Endodermal cell (in vitro differentiated cells): ENCODE measurements around the gene RNLS. TPM values are rescaled to one million over a fixed set of nuclear protein-coding genes. Genes with fewer than 3 reads are reported as not detected.

Source experiments
- DNase-seq: peaks from one replicate; pipeline ENCODE4 v3.0.0-alpha.2; 2017
- H3K27ac ChIP-seq: 2 replicates; pipeline ENCODE4 v1.5.1; 2013; ENCODE audit warnings: mild to moderate bottlenecking, low read depth, low read length, moderate library complexity
- H3K27me3 ChIP-seq: 2 replicates; pipeline ENCODE4 v1.6.1; 2013; ENCODE audit warnings: mild to moderate bottlenecking, low read length, moderate library complexity; ENCODE audit not compliant: insufficient read depth, control insufficient read depth, poor library complexity, severe bottlenecking
- H3K36me3 ChIP-seq: 2 replicates; pipeline ENCODE4 v1.7.0; 2013; ENCODE audit warnings: mild to moderate bottlenecking, low read length, moderate library complexity; ENCODE audit not compliant: control insufficient read depth, insufficient read depth
- H3K4me1 ChIP-seq: one replicate; pipeline ENCODE4 v1.7.0; 2013; ENCODE audit warnings: low read length; ENCODE audit not compliant: control insufficient read depth, insufficient read depth
- H3K4me3 ChIP-seq: 2 replicates; pipeline ENCODE4 v1.5.1; 2013; ENCODE audit warnings: mild to moderate bottlenecking, low read length, moderate library complexity
- H3K9ac ChIP-seq: 2 replicates; pipeline ENCODE4 v1.6.1; 2013; ENCODE audit warnings: mild to moderate bottlenecking, low read length, moderate library complexity; ENCODE audit not compliant: poor library complexity, severe bottlenecking; ENCODE audit errors: extremely low read depth
- H3K9me3 ChIP-seq: 2 replicates; pipeline ENCODE4 v1.6.1; 2013; ENCODE audit warnings: mild to moderate bottlenecking, low read length, moderate library complexity; ENCODE audit not compliant: control insufficient read depth
- H3K27ac Mint-ChIP-seq: 2 replicates; pipeline ENCODE4 v1.8.0; 2020; ENCODE audit warnings: mixed read lengths
- H3K27me3 Mint-ChIP-seq: 2 replicates; pipeline ENCODE4 v1.8.0; 2021; ENCODE audit warnings: mild to moderate bottlenecking, mixed read lengths; ENCODE audit not compliant: insufficient read depth
- H3K36me3 Mint-ChIP-seq: 2 replicates; pipeline ENCODE4 v1.8.0; 2020; ENCODE audit warnings: low read depth, mixed read lengths
- H3K4me1 Mint-ChIP-seq: 2 replicates; pipeline ENCODE4 v1.8.0; 2020; ENCODE audit warnings: mixed read lengths
- H3K4me3 Mint-ChIP-seq: 2 replicates; pipeline ENCODE4 v1.8.0; 2020; ENCODE audit warnings: mild to moderate bottlenecking, moderate library complexity, mixed read lengths
- H3K9me3 Mint-ChIP-seq: 2 replicates; pipeline ENCODE4 v1.8.0; 2020; ENCODE audit warnings: mild to moderate bottlenecking, mixed read lengths
- WGBS, 2 experiments: methylation state at CpG; one replicate each; pipeline versions ENCODE4 v1.1.5 to v1.1.7; 2013; ENCODE audit warnings: missing lambda C conversion rate in 2 of 2, mixed read lengths in 1 of 2; ENCODE audit not compliant: insufficient coverage in 1 of 2, insufficient read length in 1 of 2; 5-methylcytosine and 5-hydroxymethylcytosine counted together
- total RNA-seq, 2 donors: library from RNA; stranded (reverse); fragmentation: NEBNext Ultra II Directional in 1 of 2; extraction: Animal tissue kit (Norgen Biotek cat#: 25700) in 1 of 2; gene quantifications; 2 replicates in 1 of 2; 3 replicates in 1 of 2; pipeline ENCODE4 v1.2.1, GENCODE V29; 2021
- TF ChIP-seq, protein P1 (sequence below): fragments of 200-600 bp; sonication (generic); conservative IDR thresholded peaks from 2 replicates; pipeline ENCODE4 v1.5.0; 2021; ENCODE audit warnings: antibody characterized with exemption, mild to moderate bottlenecking

Gene RNLS
- total RNA-seq, 2 donors from 2014 or later = 10.1 to 12.3 TPM

DNA sequence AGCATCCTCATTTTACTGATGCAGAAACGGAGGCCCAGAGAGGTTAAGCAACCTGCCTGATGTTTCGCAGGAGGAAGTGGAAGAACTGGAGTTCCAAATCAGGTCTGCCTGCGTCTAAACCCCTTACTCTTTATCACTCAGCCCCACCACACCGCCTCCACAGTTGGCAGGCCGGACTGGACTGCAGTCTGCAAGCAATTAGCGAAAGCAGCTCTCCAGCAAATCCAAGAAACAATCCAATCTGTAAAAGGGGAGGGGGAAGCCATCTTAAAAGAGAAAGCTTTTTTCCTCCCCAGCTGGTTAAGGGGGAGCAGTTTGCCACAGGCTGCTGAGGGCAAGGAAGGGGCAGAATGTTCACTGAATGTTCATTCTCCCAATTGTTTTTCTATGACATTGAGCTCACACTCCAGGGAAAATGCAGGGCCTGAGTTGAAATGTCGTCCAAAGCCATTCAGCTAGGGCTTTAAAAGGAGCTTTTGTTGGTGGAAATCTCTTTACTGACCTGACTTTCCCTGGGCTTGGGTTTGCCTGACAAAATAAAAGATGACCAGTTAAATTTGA, 350.1 kb downstream of the RNLS start:
- H3K9me3 ChIP-seq = peaks cover 5% of the 10 kb centered on the region
- no peaks in the 10 kb centered on the region for H3K36me3 Mint-ChIP-seq
- no peaks in the 10 kb centered on the region for H3K36me3 ChIP-seq
- TF ChIP-seq, protein P1, sequence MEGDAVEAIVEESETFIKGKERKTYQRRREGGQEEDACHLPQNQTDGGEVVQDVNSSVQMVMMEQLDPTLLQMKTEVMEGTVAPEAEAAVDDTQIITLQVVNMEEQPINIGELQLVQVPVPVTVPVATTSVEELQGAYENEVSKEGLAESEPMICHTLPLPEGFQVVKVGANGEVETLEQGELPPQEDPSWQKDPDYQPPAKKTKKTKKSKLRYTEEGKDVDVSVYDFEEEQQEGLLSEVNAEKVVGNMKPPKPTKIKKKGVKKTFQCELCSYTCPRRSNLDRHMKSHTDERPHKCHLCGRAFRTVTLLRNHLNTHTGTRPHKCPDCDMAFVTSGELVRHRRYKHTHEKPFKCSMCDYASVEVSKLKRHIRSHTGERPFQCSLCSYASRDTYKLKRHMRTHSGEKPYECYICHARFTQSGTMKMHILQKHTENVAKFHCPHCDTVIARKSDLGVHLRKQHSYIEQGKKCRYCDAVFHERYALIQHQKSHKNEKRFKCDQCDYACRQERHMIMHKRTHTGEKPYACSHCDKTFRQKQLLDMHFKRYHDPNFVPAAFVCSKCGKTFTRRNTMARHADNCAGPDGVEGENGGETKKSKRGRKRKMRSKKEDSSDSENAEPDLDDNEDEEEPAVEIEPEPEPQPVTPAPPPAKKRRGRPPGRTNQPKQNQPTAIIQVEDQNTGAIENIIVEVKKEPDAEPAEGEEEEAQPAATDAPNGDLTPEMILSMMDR = no peak
- 50 to 87% methylated on average over 1 to 7 of the region's 7 CpGs for WGBS, 2 experiments
- peak overlapping the region; percentile 25 for H3K27ac ChIP-seq
- peaks cover 4% of the 10 kb centered on the region for H3K4me1 ChIP-seq
- H3K27ac Mint-ChIP-seq = no peak overlapping the region
- no peak overlapping the region for H3K4me3 Mint-ChIP-seq
- DNase-seq = no peak
- H3K4me1 Mint-ChIP-seq = peaks cover 22% of the 10 kb centered on the region
- no peak overlapping the region for H3K9ac ChIP-seq
- H3K27me3 Mint-ChIP-seq = peaks cover 9% of the 10 kb centered on the region
- no peaks in the 10 kb centered on the region for H3K27me3 ChIP-seq
- no peak overlapping the region for H3K4me3 ChIP-seq
- no peaks in the 10 kb centered on the region for H3K9me3 Mint-ChIP-seq

DNA sequence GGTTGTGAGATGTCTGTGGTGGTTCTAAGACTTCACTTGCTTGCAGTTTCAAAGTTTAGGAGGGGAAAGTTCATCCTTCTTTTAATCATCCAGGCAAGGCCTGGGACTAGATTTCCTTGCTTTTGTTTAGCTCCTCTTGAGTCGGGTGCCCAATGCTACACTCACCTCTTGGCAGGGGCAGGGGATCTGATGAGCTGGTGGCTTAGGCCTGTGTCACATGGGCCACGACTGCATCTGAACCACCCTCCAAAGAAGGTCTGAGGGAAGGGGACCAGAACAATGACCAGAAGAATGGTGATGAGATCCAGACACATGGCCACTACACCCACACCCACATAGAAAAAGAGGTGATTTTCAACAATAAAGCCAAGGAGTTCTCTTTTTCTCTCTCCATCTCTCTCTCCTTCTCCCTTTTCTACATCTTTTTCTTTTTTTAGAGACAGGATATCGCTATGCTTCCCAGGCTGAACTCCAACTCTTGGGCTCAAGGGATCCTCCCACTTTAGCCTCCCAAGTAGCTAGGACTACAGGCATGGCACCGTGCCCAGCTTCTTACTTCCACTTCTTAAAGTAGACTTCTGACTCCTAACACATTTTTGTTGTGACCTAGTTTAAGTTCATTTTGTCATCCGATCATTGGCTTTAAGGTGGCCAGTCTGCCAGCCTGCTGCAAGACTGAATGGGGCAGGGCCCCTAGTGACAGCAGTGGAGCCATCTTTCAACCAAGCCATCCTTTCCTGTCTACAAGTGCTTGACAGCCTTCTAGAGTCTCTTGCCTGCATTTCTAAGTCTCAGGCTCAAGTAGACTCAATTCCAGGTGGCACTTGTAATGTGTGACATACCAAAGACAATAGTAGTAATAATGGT, 350.9 kb downstream of the RNLS start:
- H3K4me3 Mint-ChIP-seq = no peak overlapping the region
- Histone ChIP-seq H3K4me3 (no peak overlapping the region), H3K9me3 (peaks cover 5% of the 10 kb centered on the region), H3K4me1 (peaks cover 4% of the 10 kb centered on the region), H3K36me3 (no peaks in the 10 kb centered on the region), H3K27ac (no peak overlapping the region), H3K27me3 (no peaks in the 10 kb centered on the region), H3K9ac (no peak overlapping the region)
- TF ChIP-seq, protein P1 = no peak
- peaks cover 19% of the 10 kb centered on the region for H3K4me1 Mint-ChIP-seq
- no peak for DNase-seq
- 82 to 96% methylated on average over 4 to 5 of the region's 5 CpGs for WGBS, 2 experiments
- H3K9me3 Mint-ChIP-seq = no peaks in the 10 kb centered on the region
- peaks cover 9% of the 10 kb centered on the region for H3K27me3 Mint-ChIP-seq
- no peaks in the 10 kb centered on the region for H3K36me3 Mint-ChIP-seq
- no peak overlapping the region for H3K27ac Mint-ChIP-seq

DNA sequence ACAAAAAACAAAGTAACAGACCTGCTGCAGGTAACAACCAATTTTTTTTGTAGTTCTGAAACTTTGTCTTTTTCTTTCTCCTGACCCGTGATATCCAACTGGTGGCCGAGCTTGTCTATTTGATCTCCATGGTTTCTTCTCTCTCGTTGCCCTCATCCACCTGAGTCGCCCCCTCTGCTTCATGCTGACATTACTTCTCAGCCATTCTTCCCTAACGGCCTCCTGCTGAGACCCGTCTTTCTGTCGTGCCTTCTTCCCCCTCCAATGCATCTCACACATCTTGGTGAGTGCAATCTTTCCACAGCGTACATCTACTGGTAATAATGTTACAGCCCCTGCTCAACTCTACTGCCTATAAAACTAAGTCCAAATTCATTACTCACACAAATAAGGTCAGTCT, 352.9 kb downstream of the RNLS start:
- H3K27ac Mint-ChIP-seq = no peak overlapping the region
- no peak overlapping the region for H3K27ac ChIP-seq
- peak; percentile 73 for DNase-seq
- no peak overlapping the region for H3K4me3 Mint-ChIP-seq
- H3K4me1 ChIP-seq = peaks cover 9% of the 10 kb centered on the region
- no peaks in the 10 kb centered on the region for H3K36me3 ChIP-seq
- H3K9me3 ChIP-seq = peaks cover 5% of the 10 kb centered on the region
- TF ChIP-seq, protein P1 = peak; percentile 19
- 51 to 54% methylated on average over 8 of the region's 8 CpGs for WGBS, 2 experiments
- peak overlapping the region; percentile 6 for H3K4me3 ChIP-seq
- no peaks in the 10 kb centered on the region for H3K9me3 Mint-ChIP-seq
- no peaks in the 10 kb centered on the region for H3K36me3 Mint-ChIP-seq
- H3K4me1 Mint-ChIP-seq = peaks cover 19% of the 10 kb centered on the region
- H3K27me3 ChIP-seq = no peaks in the 10 kb centered on the region
- H3K27me3 Mint-ChIP-seq = peaks cover 7% of the 10 kb centered on the region
- no peak overlapping the region for H3K9ac ChIP-seq
